Heart left ventricle (tissue), 13 donors: ENCODE measurements around the gene MFF.
"Not testable (repeated sequence)": the region's sequence is repeated elsewhere in the genome, so short reads cannot be mapped to it uniquely, and the experiment has no call there.

Experiments used
- POLR2A ChIP-seq, 2 donors: fragments of 450-650 bp; IDR thresholded peaks; one replicate each; pipeline ENCODE4 v1.6.1; 2017; ENCODE audit warnings: antibody characterized with exemption in 2 of 2, mild to moderate bottlenecking in 2 of 2, moderate library complexity in 2 of 2
- TF ChIP-seq, protein P1 (sequence below), 12 donors: fragments of 200-600 bp; sonication (generic) in 4 of 12; IDR thresholded peaks; one replicate each; pipeline versions ENCODE4 v1.5.0 to v1.8.0; 2018 to 2022; ENCODE audit warnings: antibody characterized with exemption in 12 of 12, mild to moderate bottlenecking in 5 of 12
- donor health status: ischemic (EF 13 %, LVEDD 7.1; RV severe dilation, severe dysfunction).
- donor health status: DM: no; HTN: yes; CAD: no.
- donor health status: DM: no; HTN: no; CAD: no.
- donor health status: ischemic (EF 25% LVEDD 6.9; RV normal size, moderate dysfunction).
- donor health status: ischemic (EF 25% LVEDD 5.7; RV mildly dilated, moderate dysfunction).
- donor health status: ischemic (EF 35%, LVEDD 5.7; RV mildly dilated, moderate dysfunction).
- donor health status: nonischemic (EF 11% LVEDD 7.7; RV severe dilation, severe dysfunction).
- donor health status: DM: yes; HTN: yes; CAD: no.
- donor health status: PGD.
- donor health status: ischemic (EF 29% LVEDD 5.4; RV normal size, mild dysfunction).
- donor health status: nonischemic (EF 23%, LVEDD 6.1; RV moderate dilation, normal function).

DNA sequence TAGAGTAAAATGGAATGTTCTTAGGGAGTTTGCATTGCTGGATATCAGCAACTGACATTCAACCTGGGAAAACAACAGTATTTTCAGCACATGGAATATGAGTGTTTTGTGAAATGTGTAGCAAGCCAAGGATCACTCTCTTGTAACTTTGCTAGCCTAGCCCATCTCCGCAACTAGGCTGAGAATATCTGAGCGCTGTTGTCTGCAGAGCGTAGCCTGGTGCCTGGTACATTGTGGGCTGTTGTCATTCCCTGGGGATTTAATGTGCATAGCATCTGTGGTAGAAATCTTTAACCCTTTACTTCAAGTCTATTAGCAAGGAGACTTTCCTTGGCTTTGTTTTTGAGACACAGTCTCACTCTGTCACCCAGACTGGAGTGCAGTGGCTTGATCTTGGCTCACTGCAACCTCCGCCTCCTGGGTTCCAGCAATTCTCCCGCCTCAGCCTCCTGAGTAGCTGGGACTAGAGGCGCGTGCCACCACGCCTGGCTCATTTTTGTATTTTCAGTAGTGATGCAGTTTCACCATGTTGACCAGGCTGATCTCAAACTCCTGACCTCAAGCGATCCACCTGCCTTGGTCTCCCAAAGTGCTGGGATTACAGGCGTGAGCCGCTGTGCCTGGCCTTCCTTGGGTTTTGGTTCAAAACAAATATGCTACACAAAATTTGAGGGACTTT lies 39.7 kb downstream of the MFF start:
- TF ChIP-seq, protein P1, sequence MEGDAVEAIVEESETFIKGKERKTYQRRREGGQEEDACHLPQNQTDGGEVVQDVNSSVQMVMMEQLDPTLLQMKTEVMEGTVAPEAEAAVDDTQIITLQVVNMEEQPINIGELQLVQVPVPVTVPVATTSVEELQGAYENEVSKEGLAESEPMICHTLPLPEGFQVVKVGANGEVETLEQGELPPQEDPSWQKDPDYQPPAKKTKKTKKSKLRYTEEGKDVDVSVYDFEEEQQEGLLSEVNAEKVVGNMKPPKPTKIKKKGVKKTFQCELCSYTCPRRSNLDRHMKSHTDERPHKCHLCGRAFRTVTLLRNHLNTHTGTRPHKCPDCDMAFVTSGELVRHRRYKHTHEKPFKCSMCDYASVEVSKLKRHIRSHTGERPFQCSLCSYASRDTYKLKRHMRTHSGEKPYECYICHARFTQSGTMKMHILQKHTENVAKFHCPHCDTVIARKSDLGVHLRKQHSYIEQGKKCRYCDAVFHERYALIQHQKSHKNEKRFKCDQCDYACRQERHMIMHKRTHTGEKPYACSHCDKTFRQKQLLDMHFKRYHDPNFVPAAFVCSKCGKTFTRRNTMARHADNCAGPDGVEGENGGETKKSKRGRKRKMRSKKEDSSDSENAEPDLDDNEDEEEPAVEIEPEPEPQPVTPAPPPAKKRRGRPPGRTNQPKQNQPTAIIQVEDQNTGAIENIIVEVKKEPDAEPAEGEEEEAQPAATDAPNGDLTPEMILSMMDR (IDR thresholded peaks at IDR 0.05), result not testable (repeated sequence)
- not testable (repeated sequence) for TF ChIP-seq POLR2A (IDR thresholded peaks at IDR 0.05)
